Tibial nerve (tissue), 4 donors: ENCODE data around the gene KRTAP10-9.

Experiments
- EP300 ChIP-seq, 2 donors: sonication (generic); formaldehyde crosslinking; IDR thresholded peaks; one replicate each; pipeline ENCODE4 v1.6.1; 2017; ENCODE audit warnings: antibody characterized with exemption in 2 of 2, mild to moderate bottlenecking in 1 of 2
- TF ChIP-seq, protein P1 (sequence below), 5 experiments: fragments of 200-600 bp in 3 of 5; fragments of 450-650 bp in 2 of 5; sonication (generic) in 3 of 5; IDR thresholded peaks; one replicate each; pipeline ENCODE4 v1.5.1; 2016 to 2019; ENCODE audit warnings: antibody characterized with exemption in 5 of 5, mild to moderate bottlenecking in 3 of 5, moderate library complexity in 2 of 5

DNA sequence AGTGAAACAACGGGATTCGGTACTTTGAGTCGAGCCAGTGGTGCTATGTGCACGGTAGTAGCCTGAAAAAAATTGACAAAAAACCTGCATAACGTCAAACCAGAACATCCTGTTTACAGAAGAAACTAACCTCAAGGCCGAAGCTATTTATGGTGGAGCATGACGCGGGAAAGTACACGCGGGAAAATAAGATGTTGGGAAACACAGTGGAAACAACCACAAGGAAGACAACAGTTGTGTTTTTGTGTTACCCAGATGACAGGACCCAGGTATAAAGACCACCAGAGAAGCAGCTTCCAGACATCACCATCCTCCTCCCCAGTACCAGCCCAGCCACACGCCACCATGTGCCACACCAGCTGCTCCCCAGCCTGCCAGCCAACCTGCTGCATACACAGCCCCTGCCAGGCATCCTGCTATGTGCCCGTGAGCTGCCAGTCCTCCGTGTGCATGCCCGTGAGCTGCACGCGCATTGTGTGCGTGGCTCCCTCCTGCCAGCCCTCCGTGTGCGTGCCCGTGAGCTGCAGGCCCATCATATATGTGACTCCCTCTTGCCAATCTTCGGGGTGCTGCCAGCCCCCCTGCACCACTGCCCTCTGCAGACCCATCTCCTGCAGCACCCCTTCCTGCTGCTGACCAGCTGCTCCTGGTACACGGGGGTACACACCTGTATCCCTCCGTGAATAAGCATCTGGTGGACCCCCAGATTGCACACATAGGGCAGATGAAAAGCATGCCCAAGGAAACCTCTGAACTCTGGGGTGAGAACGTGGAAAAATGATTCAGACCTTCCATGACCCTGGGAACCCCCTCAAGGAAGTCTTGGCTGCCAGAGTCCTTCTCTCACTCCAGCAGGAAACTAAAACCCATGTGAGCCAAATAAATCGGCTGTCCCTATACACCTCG lies 31.0 kb downstream of the KRTAP10-9 start, which contains the start of gene KRTAP12-3:
- TF ChIP-seq, protein P1, sequence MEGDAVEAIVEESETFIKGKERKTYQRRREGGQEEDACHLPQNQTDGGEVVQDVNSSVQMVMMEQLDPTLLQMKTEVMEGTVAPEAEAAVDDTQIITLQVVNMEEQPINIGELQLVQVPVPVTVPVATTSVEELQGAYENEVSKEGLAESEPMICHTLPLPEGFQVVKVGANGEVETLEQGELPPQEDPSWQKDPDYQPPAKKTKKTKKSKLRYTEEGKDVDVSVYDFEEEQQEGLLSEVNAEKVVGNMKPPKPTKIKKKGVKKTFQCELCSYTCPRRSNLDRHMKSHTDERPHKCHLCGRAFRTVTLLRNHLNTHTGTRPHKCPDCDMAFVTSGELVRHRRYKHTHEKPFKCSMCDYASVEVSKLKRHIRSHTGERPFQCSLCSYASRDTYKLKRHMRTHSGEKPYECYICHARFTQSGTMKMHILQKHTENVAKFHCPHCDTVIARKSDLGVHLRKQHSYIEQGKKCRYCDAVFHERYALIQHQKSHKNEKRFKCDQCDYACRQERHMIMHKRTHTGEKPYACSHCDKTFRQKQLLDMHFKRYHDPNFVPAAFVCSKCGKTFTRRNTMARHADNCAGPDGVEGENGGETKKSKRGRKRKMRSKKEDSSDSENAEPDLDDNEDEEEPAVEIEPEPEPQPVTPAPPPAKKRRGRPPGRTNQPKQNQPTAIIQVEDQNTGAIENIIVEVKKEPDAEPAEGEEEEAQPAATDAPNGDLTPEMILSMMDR (IDR thresholded peaks at IDR 0.05) = no peak
- no peak for TF ChIP-seq EP300 (IDR thresholded peaks at IDR 0.05)
